HG02610 (cell line): ENCODE measurements around the gene NPAS3.
A peak's percentile ranks its signal among the peaks of the same experiment; 100 is the strongest.

ENCODE experiments used
- ATAC-seq: cut with Tn5 transposase; IDR thresholded peaks from one replicate; pipeline ENCODE4 v1.9.1; 2021; ENCODE audit warnings: mild to moderate bottlenecking, moderate library complexity; ENCODE audit not compliant: unreplicated experiment

Gene NPAS3

GRCh38 chr14:33364466-33364865 lies 425.8 kb downstream of the NPAS3 start:
- no peak for ATAC-seq

GRCh38 chr14:33369041-33369440 lies 430.4 kb downstream of the NPAS3 start:
- no peak for ATAC-seq

- peak; percentile 98 for ATAC-seq
Observed at GRCh38 chr14:33369972-33370371, 431.3 kb downstream of the NPAS3 start.

- ATAC-seq, result peak; percentile 17
Observed at GRCh38 chr14:33370426-33370825, 431.7 kb downstream of the NPAS3 start.

GRCh38 chr14:33375196-33375595 lies 436.5 kb downstream of the NPAS3 start:
- no peak for ATAC-seq

GRCh38 chr14:33375786-33376185 lies 437.1 kb downstream of the NPAS3 start:
- no peak for ATAC-seq

GRCh38 chr14:33376510-33376909 lies 437.8 kb downstream of the NPAS3 start:
- no peak for ATAC-seq

GRCh38 chr14:33377596-33378390 lies 439.1 kb downstream of the NPAS3 start:
- peak; percentile 89 for ATAC-seq

- no peak for ATAC-seq
Observed at GRCh38 chr14:33381717-33382116, 443.0 kb downstream of the NPAS3 start.

GRCh38 chr14:33386140-33386539 lies 447.5 kb downstream of the NPAS3 start:
- no peak for ATAC-seq

- no peak for ATAC-seq
Observed at GRCh38 chr14:33386781-33387180, 448.1 kb downstream of the NPAS3 start.

- no peak for ATAC-seq
Observed at GRCh38 chr14:33390335-33390734, 451.7 kb downstream of the NPAS3 start.

GRCh38 chr14:33393231-33393894 lies 454.7 kb downstream of the NPAS3 start:
- ATAC-seq, result no peak

GRCh38 chr14:33393895-33394368 lies 455.3 kb downstream of the NPAS3 start:
- ATAC-seq, result no peak

GRCh38 chr14:33401311-33401710 lies 462.6 kb downstream of the NPAS3 start:
- ATAC-seq, result no peak

GRCh38 chr14:33402604-33403003 lies 463.9 kb downstream of the NPAS3 start:
- no peak for ATAC-seq

- no peak for ATAC-seq
Observed at GRCh38 chr14:33404054-33404453, 465.4 kb downstream of the NPAS3 start.

- no peak for ATAC-seq
Observed at GRCh38 chr14:33404964-33405574, 466.4 kb downstream of the NPAS3 start.

GRCh38 chr14:33406766-33407165 lies 468.1 kb downstream of the NPAS3 start:
- no peak for ATAC-seq

- ATAC-seq, result no peak
Observed at GRCh38 chr14:33408291-33408690, 469.6 kb downstream of the NPAS3 start.

- no peak for ATAC-seq
Observed at GRCh38 chr14:33412450-33412849, 473.8 kb downstream of the NPAS3 start.

GRCh38 chr14:33413381-33413780 lies 474.7 kb downstream of the NPAS3 start:
- ATAC-seq, result no peak
